ENCODE measurements around the gene TRAF5. TPM values are rescaled to one million over a fixed set of nuclear protein-coding genes. Genes with fewer than 3 reads are reported as not detected.

TRAF5 gene
- total and polyA plus RNA-seq, 2 donors (not counting 3 experiments of a cell fraction or from before 2014, with no cell fraction given): 8.5 to 17.6 TPM

DNA sequence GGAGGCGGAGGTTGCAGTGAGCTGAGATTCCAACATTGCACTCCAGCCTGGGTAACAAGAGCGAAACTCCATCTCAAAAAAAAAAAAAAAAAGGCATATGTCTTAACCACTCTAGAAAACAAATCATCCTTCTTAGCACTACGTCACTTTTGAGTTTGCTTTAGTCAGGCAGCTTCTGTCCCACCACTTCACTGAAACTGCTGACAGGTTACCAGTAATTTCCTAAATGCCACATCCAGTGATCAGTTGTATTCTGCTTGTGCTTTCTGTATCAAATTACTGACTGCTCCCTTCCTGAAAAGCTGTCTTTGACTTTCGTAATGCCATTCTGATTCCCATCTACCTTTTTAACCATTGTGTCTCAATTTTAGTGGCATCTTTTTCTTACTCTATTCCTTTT, 45.7 kb upstream of the TRAF5 start:
- no peaks in the 10 kb centered on the region for H3K79me2 ChIP-seq (ENCODE audit: control insufficient read depth, insufficient read depth, low read length)
- intact Hi-C loops (cut with micrococcal nuclease): no loop called here
- no peak overlapping the region for H3K4me3 ChIP-seq (replicated peaks in 1 of 3; ENCODE audit: insufficient read depth in 1 of 3, low read depth in 1 of 3, low read length in 3 of 3)
- no peaks in the 10 kb centered on the region for H4K20me1 ChIP-seq (replicated peaks; ENCODE audit: control insufficient read depth, extremely low read depth, insufficient read depth, low read length)
- POLR2A ChIA-PET: no interaction called here
- no peak overlapping the region for H3K4me2 ChIP-seq (ENCODE audit: insufficient read depth, low read length)
- BruUV-seq (replicated peaks): no TSS peak
- H3K4me1 ChIP-seq (ENCODE audit: control insufficient read depth, extremely low read depth, insufficient read depth, low read length): no peaks in the 10 kb centered on the region
- no peak for FAIRE-seq
- DNase-seq (ENCODE audit: low read depth, low spot score): no peak
- H3K9me1 ChIP-seq (replicated peaks; ENCODE audit: control insufficient read depth, extremely low read depth, insufficient read depth, low read length): no peaks in the 10 kb centered on the region
- H3K36me3 ChIP-seq (ENCODE audit: control insufficient read depth in 2 of 2, extremely low read depth in 1 of 2, insufficient read depth in 2 of 2, low read length in 2 of 2): peaks cover 7% of the 10 kb centered on the region in 2 experiments
- no peak overlapping the region for H3K27ac ChIP-seq (ENCODE audit: insufficient read depth, low read depth, low read length)
- CTCF ChIA-PET: no interaction called here
- no peaks in the 10 kb centered on the region for H3K27me3 ChIP-seq (ENCODE audit: control insufficient read depth in 2 of 2, insufficient read depth in 2 of 2, low read length in 2 of 2)
- H3K9ac ChIP-seq (replicated peaks; ENCODE audit: extremely low read depth, insufficient read depth, low read length): no peak overlapping the region
- dilution Hi-C loops (cut with MboI; ENCODE audit: extremely low pct_ligation_motif_present, low sequenced_read_pairs): no loop called here
- H2AFZ ChIP-seq (ENCODE audit: low read depth, low read length): no peak overlapping the region
- H3K9me3 ChIP-seq (replicated peaks; ENCODE audit: control insufficient read depth, insufficient read depth, low read length): no peaks in the 10 kb centered on the region
- TF ChIP-seq FOS (IDR thresholded peaks at IDR 0.05; ENCODE audit: borderline replicate concordance, insufficient read depth, low read length): no peak
- TF ChIP-seq POLR2A (IDR thresholded peaks at IDR 0.05; ENCODE audit: low read depth, low read length): no peak
- TF ChIP-seq, protein P1, sequence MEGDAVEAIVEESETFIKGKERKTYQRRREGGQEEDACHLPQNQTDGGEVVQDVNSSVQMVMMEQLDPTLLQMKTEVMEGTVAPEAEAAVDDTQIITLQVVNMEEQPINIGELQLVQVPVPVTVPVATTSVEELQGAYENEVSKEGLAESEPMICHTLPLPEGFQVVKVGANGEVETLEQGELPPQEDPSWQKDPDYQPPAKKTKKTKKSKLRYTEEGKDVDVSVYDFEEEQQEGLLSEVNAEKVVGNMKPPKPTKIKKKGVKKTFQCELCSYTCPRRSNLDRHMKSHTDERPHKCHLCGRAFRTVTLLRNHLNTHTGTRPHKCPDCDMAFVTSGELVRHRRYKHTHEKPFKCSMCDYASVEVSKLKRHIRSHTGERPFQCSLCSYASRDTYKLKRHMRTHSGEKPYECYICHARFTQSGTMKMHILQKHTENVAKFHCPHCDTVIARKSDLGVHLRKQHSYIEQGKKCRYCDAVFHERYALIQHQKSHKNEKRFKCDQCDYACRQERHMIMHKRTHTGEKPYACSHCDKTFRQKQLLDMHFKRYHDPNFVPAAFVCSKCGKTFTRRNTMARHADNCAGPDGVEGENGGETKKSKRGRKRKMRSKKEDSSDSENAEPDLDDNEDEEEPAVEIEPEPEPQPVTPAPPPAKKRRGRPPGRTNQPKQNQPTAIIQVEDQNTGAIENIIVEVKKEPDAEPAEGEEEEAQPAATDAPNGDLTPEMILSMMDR (IDR thresholded peaks at IDR 0.05; ENCODE audit: extremely low read depth in 1 of 2, insufficient read depth in 1 of 2, low read depth in 1 of 2, low read length in 2 of 2): no peak
- TF ChIP-seq POLR2AphosphoS5 (IDR thresholded peaks at IDR 0.05; ENCODE audit: insufficient read depth, low read depth, low read length): no peak
- no peak for TF ChIP-seq GATA2 (IDR thresholded peaks at IDR 0.05; ENCODE audit: insufficient read depth, insufficient read length, low read depth, low read length)
- TF ChIP-seq MAX (IDR thresholded peaks at IDR 0.05; ENCODE audit: insufficient read depth, insufficient read length): no peak
- TF ChIP-seq JUN (IDR thresholded peaks at IDR 0.05; ENCODE audit: borderline replicate concordance, insufficient read depth, insufficient read length, low read depth): no peak
- no peak for TF ChIP-seq EZH2 (IDR thresholded peaks at IDR 0.05; ENCODE audit: borderline replicate concordance, low read depth, low read length, severe bottlenecking)

Measured in endothelial cell of umbilical vein (primary cell).